ENCODE measurements around the gene MSANTD2. TPM values are rescaled to one million over a fixed set of nuclear protein-coding genes. Genes with fewer than 3 reads are reported as not detected.

MSANTD2 gene
- total RNA-seq, 1 donor from 2014 or later = 9.4 TPM

DNA sequence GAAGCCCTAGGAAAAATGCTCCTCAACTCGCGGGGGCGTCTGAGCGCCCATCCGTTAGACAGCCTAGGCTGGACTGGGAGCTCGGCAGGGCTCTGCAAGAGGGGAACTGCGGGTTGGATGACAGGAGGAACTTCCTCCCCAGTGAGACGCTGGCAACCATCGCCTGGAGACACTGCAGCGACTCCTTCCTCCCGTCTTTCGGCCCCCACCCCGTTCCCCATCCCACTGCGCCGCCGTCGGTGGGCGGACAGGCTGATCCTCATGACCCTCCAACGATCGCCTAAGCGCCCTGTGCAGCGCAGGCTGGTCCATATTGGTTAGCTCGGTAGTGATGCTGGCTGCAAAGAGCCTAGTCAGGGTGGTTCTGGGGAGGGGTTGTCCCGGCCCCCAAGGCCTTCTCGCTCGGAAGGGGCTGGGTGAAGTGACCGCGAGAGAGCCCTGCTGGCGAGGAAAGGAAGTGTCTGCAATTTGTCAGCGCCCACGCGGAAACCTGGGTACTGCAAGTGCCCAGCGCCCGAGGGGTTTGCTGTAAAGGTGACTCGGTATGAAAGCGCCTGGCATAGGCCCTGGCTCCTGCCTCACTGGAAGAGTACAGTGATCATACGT, 59.8 kb downstream of the MSANTD2 start:
- H3K27ac ChIP-seq (ENCODE audit: low read depth, low read length) = no peak overlapping the region
- H3K4me3 ChIP-seq (ENCODE audit: low read length in 3 of 3) = peak overlapping the region; percentile 51 to 65 (median 62)
- peak overlapping the region in 1 of 3 donors; percentile 40 for H3K9ac ChIP-seq (ENCODE audit: low read depth in 1 of 3, low read length in 3 of 3)
- peaks cover 11 to 16% (median 12%) of the 10 kb centered on the region in 3 donors for H3K4me1 ChIP-seq (ENCODE audit: control insufficient read depth in 3 of 3, insufficient read depth in 3 of 3, low read length in 3 of 3)
- no peaks in the 10 kb centered on the region for H3K9me3 ChIP-seq (ENCODE audit: control insufficient read depth in 3 of 3, low read length in 3 of 3)
- no peaks in the 10 kb centered on the region for H3K36me3 ChIP-seq (ENCODE audit: control insufficient read depth in 3 of 3, insufficient read depth in 3 of 3, low read length in 3 of 3)
- peaks cover 32 to 61% (median 46%) of the 10 kb centered on the region in 3 donors for H3K27me3 ChIP-seq (ENCODE audit: control insufficient read depth in 3 of 3, insufficient read depth in 3 of 3, low read length in 3 of 3)

DNA sequence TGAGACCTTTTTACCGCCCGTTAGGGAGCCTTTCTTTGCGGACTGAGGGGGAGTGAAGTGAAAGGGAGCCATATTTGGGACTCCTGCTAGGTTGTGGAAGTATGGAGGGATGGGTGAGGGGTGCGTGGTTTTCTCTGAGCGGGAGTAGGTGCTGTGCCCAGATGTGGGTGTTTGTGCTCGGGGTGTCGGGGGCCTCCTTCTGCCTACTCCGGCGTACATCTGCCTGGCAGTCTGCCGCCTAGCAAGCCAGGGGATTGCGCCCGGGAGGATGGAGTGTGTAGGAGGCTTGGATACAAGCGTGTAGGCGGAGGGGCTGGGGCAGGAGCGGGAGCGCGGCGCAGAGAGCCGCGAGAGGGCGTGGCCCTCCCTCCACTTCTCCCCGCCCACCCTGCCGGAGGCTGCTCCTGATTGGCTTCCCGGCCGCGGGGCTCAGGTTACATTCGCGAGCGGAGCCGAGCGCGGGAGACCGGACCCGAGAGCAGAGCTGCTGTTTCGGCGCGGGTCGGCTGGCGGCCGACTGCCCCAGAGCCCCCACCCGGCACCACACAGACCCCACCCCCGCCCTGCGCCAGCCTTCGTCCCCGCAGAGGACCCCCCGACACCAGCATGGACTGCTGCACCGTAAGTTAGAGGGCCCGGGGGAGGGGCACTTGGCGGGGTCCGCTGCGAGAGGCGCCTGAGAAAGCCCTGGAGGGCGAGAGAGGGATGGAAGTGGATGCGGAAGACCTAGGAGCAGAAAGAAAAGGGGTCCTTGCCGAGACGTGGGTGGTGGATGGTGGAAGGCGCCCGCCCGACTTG, 60.5 kb downstream of the MSANTD2 start, which contains the start of gene NRGN:
Gene NRGN (plus strand): TSS at position 464 of the 798 bp plus-strand sequence. CDS start 143 bp downstream, at position 607.
- Histone ChIP-seq H3K27ac (ENCODE audit: low read depth, low read length) (no peak within 1 kb of the TSS), H3K4me1 (ENCODE audit: control insufficient read depth in 3 of 3, insufficient read depth in 3 of 3, low read length in 3 of 3) (peaks cover 11 to 16% (median 12%) of the 10 kb centered on the region in 3 donors), H3K27me3 (ENCODE audit: control insufficient read depth in 3 of 3, insufficient read depth in 3 of 3, low read length in 3 of 3) (peaks cover 25 to 54% (median 39%) of the 10 kb centered on the region in 3 donors)

DNA sequence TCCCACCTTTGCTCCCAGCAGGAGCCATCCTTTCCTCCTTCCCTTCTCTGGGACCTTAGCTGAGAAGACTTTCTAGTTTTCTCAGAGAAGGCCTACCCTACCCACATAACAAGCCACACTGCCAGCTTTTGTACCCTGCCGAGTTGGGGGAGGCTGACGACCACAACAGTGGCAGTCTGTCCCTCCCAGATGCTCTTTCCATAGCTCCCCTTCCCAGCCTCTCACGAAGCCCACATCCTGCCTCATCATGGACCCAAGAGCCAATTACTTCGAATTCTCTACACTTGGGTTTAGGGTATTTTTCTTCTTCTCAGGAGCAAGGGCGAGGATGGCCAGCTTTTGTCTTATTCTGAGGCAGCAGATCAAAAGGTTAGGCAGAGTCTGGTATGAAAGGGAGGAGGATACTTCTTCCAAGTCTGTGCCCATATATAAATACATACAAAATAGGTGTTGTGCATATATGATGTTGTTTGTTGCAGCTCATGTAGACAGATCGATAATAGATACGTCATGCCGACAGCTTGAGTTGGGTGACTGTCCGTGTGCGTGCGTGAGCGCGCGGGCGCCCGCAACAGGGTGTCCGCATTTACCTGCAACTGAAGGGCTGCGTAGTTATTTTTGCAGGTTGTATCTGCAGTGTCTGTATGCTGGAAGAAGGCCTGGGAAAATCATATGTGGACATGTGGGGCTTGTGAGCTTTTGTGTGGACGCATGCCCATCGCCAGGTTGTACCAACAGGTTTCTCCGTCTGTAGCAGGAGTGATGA, 61.3 kb downstream of the MSANTD2 start:
- Histone ChIP-seq H3K36me3 (ENCODE audit: control insufficient read depth in 3 of 3, insufficient read depth in 3 of 3, low read length in 3 of 3) (no peaks in the 10 kb centered on the region), H3K9ac (ENCODE audit: low read depth in 1 of 3, low read length in 3 of 3) (no peak overlapping the region), H3K27ac (ENCODE audit: low read depth, low read length) (no peak overlapping the region), H3K27me3 (ENCODE audit: control insufficient read depth in 3 of 3, insufficient read depth in 3 of 3, low read length in 3 of 3) (peaks cover 25 to 52% (median 37%) of the 10 kb centered on the region in 3 donors), H3K4me1 (ENCODE audit: control insufficient read depth in 3 of 3, insufficient read depth in 3 of 3, low read length in 3 of 3) (peaks cover 11 to 16% (median 12%) of the 10 kb centered on the region in 3 donors), H3K9me3 (ENCODE audit: control insufficient read depth in 3 of 3, low read length in 3 of 3) (no peaks in the 10 kb centered on the region), H3K4me3 (ENCODE audit: low read length in 3 of 3) (peak overlapping the region in 2 of 3 donors; percentile 51 to 67)

More for the DNA sequence above, 60.5 kb downstream of the MSANTD2 start, which contains the start of gene NRGN:
- peak within 1 kb of the TSS; percentile 51 to 67 (median 62) for H3K4me3 ChIP-seq (ENCODE audit: low read length in 3 of 3)
- no peaks in the 10 kb centered on the region for H3K36me3 ChIP-seq (ENCODE audit: control insufficient read depth in 3 of 3, insufficient read depth in 3 of 3, low read length in 3 of 3)
- H3K9me3 ChIP-seq (ENCODE audit: control insufficient read depth in 3 of 3, low read length in 3 of 3) = no peaks in the 10 kb centered on the region
- peak within 1 kb of the TSS in 1 of 3 donors; percentile 40 for H3K9ac ChIP-seq (ENCODE audit: low read depth in 1 of 3, low read length in 3 of 3)

DNA sequence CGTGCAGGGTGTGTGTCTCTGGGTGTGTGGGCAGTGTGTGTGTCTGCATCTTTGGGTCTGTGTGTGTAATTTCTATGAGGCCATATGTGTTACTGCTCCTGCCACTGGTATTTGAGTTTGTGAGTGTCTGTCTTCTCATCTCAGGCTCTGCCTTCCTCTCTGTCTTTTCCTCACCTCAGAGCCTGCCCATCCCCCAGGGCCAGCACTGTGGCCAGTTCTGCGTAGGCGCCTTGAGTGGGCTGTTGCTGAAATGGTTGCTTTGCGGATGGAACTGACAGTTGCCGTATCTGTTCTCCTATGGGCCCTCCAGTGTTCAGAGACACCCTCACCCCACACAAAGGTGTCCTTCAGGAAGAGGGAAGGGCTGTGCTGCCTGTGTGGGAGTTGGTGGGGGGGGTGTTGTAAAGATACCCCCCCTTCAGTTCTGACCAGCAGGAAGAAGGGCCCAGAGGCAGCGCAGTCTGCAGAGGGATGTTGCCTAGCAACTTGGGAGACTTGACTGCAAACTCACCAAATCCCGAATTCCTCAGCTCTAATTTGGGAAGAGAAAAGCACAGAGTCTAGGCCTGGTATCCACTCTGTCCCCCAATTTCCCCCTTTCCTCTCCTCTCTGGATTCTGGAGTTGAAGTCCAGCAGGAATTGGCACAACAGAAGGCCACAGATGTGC, 62.4 kb downstream of the MSANTD2 start:
- H3K27ac ChIP-seq (ENCODE audit: low read depth, low read length) = no peak overlapping the region
- H3K9me3 ChIP-seq (ENCODE audit: control insufficient read depth in 3 of 3, low read length in 3 of 3) = no peaks in the 10 kb centered on the region
- no peaks in the 10 kb centered on the region for H3K36me3 ChIP-seq (ENCODE audit: control insufficient read depth in 3 of 3, insufficient read depth in 3 of 3, low read length in 3 of 3)
- H3K27me3 ChIP-seq (ENCODE audit: control insufficient read depth in 3 of 3, insufficient read depth in 3 of 3, low read length in 3 of 3) = peaks cover 21 to 41% (median 32%) of the 10 kb centered on the region in 3 donors
- H3K4me3 ChIP-seq (ENCODE audit: low read length in 3 of 3) = no peak overlapping the region
- H3K9ac ChIP-seq (ENCODE audit: low read depth in 1 of 3, low read length in 3 of 3) = no peak overlapping the region
- H3K4me1 ChIP-seq (ENCODE audit: control insufficient read depth in 3 of 3, insufficient read depth in 3 of 3, low read length in 3 of 3) = peaks cover 11 to 16% (median 12%) of the 10 kb centered on the region in 3 donors

DNA sequence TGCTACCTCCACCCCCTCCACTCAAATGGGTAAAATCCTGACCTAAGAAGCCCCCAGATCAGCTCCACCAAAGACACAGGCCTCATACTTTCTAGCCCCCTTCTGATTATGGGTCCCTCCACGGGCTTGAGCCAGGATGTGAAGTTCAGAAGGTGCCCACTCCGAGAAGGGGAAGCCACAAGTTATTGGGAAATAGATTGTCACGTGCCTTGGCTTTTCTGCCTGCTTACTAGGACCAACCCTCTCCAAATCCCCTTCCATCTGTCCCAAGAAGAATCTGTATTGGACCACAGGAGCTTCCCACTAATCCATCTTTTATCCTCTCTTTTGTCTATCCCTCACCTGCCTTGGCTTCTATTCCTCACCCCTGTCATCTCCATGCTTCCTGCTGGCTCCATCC, 63.5 kb downstream of the MSANTD2 start:
- Histone ChIP-seq H3K36me3 (ENCODE audit: control insufficient read depth in 3 of 3, insufficient read depth in 3 of 3, low read length in 3 of 3) (no peaks in the 10 kb centered on the region), H3K9me3 (ENCODE audit: control insufficient read depth in 3 of 3, low read length in 3 of 3) (no peaks in the 10 kb centered on the region), H3K27me3 (ENCODE audit: control insufficient read depth in 3 of 3, insufficient read depth in 3 of 3, low read length in 3 of 3) (peaks cover 15 to 34% (median 26%) of the 10 kb centered on the region in 3 donors), H3K4me3 (ENCODE audit: low read length in 3 of 3) (no peak overlapping the region), H3K4me1 (ENCODE audit: control insufficient read depth in 3 of 3, insufficient read depth in 3 of 3, low read length in 3 of 3) (peaks cover 11 to 16% (median 12%) of the 10 kb centered on the region in 3 donors), H3K9ac (ENCODE audit: low read depth in 1 of 3, low read length in 3 of 3) (no peak overlapping the region), H3K27ac (ENCODE audit: low read depth, low read length) (no peak overlapping the region)

DNA sequence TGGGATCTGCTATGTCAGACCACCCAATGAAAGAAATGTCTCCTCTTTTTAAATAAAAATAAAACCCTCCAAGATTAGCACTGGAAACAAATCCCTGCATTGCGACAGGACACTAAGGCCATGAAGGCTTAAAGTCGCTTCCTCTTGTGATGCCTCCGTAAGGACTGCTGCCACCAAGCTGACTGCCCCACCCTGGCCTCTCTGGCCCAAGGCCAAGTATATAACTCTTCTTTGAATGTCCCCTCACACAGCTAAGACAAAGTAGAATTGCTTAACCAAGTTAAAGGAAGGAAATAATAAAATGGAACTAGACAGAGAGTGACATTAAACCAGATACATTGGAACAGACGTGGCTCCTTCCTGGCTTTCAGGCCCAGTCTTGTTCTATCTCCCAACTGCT, 68.0 kb downstream of the MSANTD2 start:
- H3K9me3 ChIP-seq (ENCODE audit: control insufficient read depth in 3 of 3, low read length in 3 of 3) = no peaks in the 10 kb centered on the region
- H3K27me3 ChIP-seq (ENCODE audit: control insufficient read depth in 3 of 3, insufficient read depth in 3 of 3, low read length in 3 of 3) = peaks cover 0 to under 1% (median 0%) of the 10 kb centered on the region in 3 donors
- no peaks in the 10 kb centered on the region for H3K4me1 ChIP-seq (ENCODE audit: control insufficient read depth in 3 of 3, insufficient read depth in 3 of 3, low read length in 3 of 3)
- no peak overlapping the region for H3K4me3 ChIP-seq (ENCODE audit: low read length in 3 of 3)
- no peaks in the 10 kb centered on the region for H3K36me3 ChIP-seq (ENCODE audit: control insufficient read depth in 3 of 3, insufficient read depth in 3 of 3, low read length in 3 of 3)
- H3K9ac ChIP-seq (ENCODE audit: low read depth in 1 of 3, low read length in 3 of 3) = no peak overlapping the region
- no peak overlapping the region for H3K27ac ChIP-seq (ENCODE audit: low read depth, low read length)

DNA sequence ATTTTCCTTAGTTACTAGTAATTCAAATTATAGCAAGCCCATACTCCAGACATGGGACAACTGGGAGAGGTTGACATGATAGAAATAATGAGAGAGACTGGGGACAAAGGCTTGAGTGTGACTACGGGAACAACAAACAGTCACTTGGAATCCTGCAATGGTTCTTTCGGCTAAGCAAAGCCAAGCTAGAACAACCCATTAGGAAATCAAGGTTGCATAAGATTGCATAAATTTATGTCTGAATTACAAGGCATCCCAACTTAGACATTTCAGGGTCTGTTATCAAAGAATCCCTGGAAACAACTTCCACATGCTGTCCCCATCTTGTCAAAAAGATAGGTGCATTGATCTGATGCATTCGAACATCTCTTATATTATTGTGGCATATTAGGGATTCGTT, 70.6 kb downstream of the MSANTD2 start:
- H3K27ac ChIP-seq (ENCODE audit: low read depth, low read length) = no peak overlapping the region
- H3K4me1 ChIP-seq (ENCODE audit: control insufficient read depth in 3 of 3, insufficient read depth in 3 of 3, low read length in 3 of 3) = peaks cover 4 to 12% (median 9%) of the 10 kb centered on the region in 3 donors
- peaks cover 0 to 8% (median 4%) of the 10 kb centered on the region in 3 donors for H3K27me3 ChIP-seq (ENCODE audit: control insufficient read depth in 3 of 3, insufficient read depth in 3 of 3, low read length in 3 of 3)
- H3K4me3 ChIP-seq (ENCODE audit: low read length in 3 of 3) = no peak overlapping the region
- no peaks in the 10 kb centered on the region for H3K9me3 ChIP-seq (ENCODE audit: control insufficient read depth in 3 of 3, low read length in 3 of 3)
- H3K36me3 ChIP-seq (ENCODE audit: control insufficient read depth in 3 of 3, insufficient read depth in 3 of 3, low read length in 3 of 3) = no peaks in the 10 kb centered on the region
- no peak overlapping the region for H3K9ac ChIP-seq (ENCODE audit: low read depth in 1 of 3, low read length in 3 of 3)

DNA sequence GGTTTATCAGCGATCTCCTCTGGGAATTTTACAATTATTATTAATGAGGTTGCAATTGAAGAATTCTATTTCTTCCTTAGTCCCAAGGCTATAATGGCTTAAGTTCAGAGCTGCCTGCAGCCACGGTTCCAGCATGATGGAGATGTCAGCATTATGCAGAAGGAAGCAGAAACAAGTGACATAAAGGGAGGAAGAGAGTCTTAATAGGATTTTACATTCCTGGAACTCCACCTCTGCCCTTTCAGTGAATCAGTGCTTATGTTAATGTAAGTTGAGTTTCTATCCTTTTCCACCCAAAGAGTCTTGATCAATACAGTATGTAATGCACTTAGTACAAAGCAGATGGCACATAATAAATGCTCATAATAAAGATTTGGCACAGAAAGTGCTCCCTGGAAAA, 72.1 kb downstream of the MSANTD2 start:
- H3K9me3 ChIP-seq (ENCODE audit: control insufficient read depth in 3 of 3, low read length in 3 of 3) = no peaks in the 10 kb centered on the region
- H3K36me3 ChIP-seq (ENCODE audit: control insufficient read depth in 3 of 3, insufficient read depth in 3 of 3, low read length in 3 of 3) = no peaks in the 10 kb centered on the region
- H3K4me3 ChIP-seq (ENCODE audit: low read length in 3 of 3) = no peak overlapping the region
- H3K9ac ChIP-seq (ENCODE audit: low read depth in 1 of 3, low read length in 3 of 3) = no peak overlapping the region
- no peak overlapping the region for H3K27ac ChIP-seq (ENCODE audit: low read depth, low read length)
- peaks cover 4 to 12% (median 9%) of the 10 kb centered on the region in 3 donors for H3K4me1 ChIP-seq (ENCODE audit: control insufficient read depth in 3 of 3, insufficient read depth in 3 of 3, low read length in 3 of 3)
- peaks cover 7 to 14% (median 13%) of the 10 kb centered on the region in 3 donors for H3K27me3 ChIP-seq (ENCODE audit: control insufficient read depth in 3 of 3, insufficient read depth in 3 of 3, low read length in 3 of 3)

DNA sequence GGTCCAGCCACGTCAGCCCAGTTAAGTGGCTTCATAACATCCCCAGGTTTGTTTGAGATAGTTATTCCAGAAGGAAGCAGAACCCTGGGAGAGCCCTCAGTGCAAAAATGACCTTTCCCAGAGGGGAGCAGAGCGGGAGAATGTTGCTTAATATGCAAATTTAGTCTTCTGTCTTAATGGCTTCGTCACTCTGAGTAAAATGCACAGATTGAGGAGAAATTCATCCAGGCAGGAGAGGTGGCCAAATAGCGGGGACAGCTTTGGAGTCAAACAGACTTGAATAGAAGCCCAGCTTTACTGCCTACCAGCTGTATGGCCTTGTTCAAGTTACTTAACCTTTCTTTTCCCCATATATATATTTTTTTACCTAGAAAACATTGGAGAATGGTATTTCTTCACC, 72.7 kb downstream of the MSANTD2 start:
- no peaks in the 10 kb centered on the region for H3K36me3 ChIP-seq (ENCODE audit: control insufficient read depth in 3 of 3, insufficient read depth in 3 of 3, low read length in 3 of 3)
- no peak overlapping the region for H3K27ac ChIP-seq (ENCODE audit: low read depth, low read length)
- no peak overlapping the region for H3K9ac ChIP-seq (ENCODE audit: low read depth in 1 of 3, low read length in 3 of 3)
- H3K4me1 ChIP-seq (ENCODE audit: control insufficient read depth in 3 of 3, insufficient read depth in 3 of 3, low read length in 3 of 3) = peaks cover 4 to 12% (median 9%) of the 10 kb centered on the region in 3 donors
- H3K9me3 ChIP-seq (ENCODE audit: control insufficient read depth in 3 of 3, low read length in 3 of 3) = no peaks in the 10 kb centered on the region
- no peak overlapping the region for H3K4me3 ChIP-seq (ENCODE audit: low read length in 3 of 3)
- H3K27me3 ChIP-seq (ENCODE audit: control insufficient read depth in 3 of 3, insufficient read depth in 3 of 3, low read length in 3 of 3) = peaks cover 11 to 19% (median 17%) of the 10 kb centered on the region in 3 donors
